Astrocyte of the cerebellum (primary cell): ENCODE data around the gene C2CD3.

Source experiments
- DNase-seq: peaks from one replicate; pipeline ENCODE4 v3.0.0-alpha.2; 2011; ENCODE audit warnings: low read depth
- H3K4me3 ChIP-seq: 2 replicates; pipeline ENCODE4 v1.5.1; 2011; ENCODE audit warnings: mild to moderate bottlenecking, low read depth, low read length, moderate library complexity
- CTCF ChIP-seq: IDR thresholded peaks from 2 replicates; pipeline ENCODE4 v1.5.1; 2012; ENCODE audit warnings: low read length, low read depth, moderate library complexity, mild to moderate bottlenecking; ENCODE audit errors: missing control alignments
- in situ Hi-C: cut with HindIII; loops from 2 replicates; pipeline ENCODE4 v1.10.0; 2017; ENCODE audit warnings: low sequenced_read_pairs

C2CD3 gene

GRCh38 chr11:74023276-74023675 is 147.5 kb downstream of the C2CD3 start:
- TF ChIP-seq CTCF: no peak
- H3K4me3 ChIP-seq: no peak overlapping the region
- no peak for DNase-seq
- in situ Hi-C loops: no loop called here

- H3K4me3 ChIP-seq: no peak overlapping the region
- TF ChIP-seq CTCF: no peak
- no peak for DNase-seq
- in situ Hi-C loops: no loop called here
Measured at GRCh38 chr11:74022546-74022945, 148.3 kb downstream of the C2CD3 start.

- DNase-seq: no peak
- in situ Hi-C loops: no loop called here
- TF ChIP-seq CTCF: no peak
- H3K4me3 ChIP-seq: no peak overlapping the region
Measured at GRCh38 chr11:74021998-74022397, 148.8 kb downstream of the C2CD3 start.

- in situ Hi-C loops: no loop called here
- H3K4me3 ChIP-seq: no peak overlapping the region
- no peak for DNase-seq
- TF ChIP-seq CTCF: no peak
Measured at GRCh38 chr11:74020539-74020938, 150.3 kb downstream of the C2CD3 start.

GRCh38 chr11:74019860-74020259 is 150.9 kb downstream of the C2CD3 start:
- no peak overlapping the region for H3K4me3 ChIP-seq
- in situ Hi-C loops: no loop called here
- no peak for DNase-seq
- no peak for TF ChIP-seq CTCF

- no peak for TF ChIP-seq CTCF
- no peak overlapping the region for H3K4me3 ChIP-seq
- in situ Hi-C loops: no loop called here
- DNase-seq: no peak
Measured at GRCh38 chr11:74019104-74019738, 151.6 kb downstream of the C2CD3 start.
